GM18909 (cell line): ENCODE measurements around the gene GPR137.

Source experiments
- ATAC-seq: cut with Tn5 transposase; IDR thresholded peaks from one replicate; pipeline ENCODE4 v1.9.1; 2021; ENCODE audit warnings: mild to moderate bottlenecking; ENCODE audit not compliant: unreplicated experiment, poor library complexity

The GPR137 gene

GRCh38 chr11:64263021-64263946, 22.4 kb upstream of the GPR137 start:
- no peak for ATAC-seq

DNA sequence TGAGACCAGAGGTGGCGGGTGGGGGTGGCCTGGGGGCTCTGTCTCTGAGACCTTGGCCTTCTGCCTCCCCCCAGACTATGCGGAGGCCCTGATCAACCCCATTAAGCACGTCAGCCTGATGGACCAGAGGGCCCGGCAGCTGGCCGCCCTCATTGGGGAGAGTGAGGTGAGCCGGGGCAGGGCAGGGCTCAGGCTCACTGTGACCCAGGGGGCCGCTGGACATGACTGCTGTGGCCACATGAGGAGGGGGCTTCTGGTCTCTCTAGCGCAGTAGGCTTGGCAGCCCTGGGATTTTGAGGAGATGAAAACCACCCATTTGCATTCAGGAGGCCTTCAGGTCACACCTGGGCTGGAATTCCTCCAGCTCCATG, 21.7 kb upstream of the GPR137 start:
- ATAC-seq = no peak

DNA sequence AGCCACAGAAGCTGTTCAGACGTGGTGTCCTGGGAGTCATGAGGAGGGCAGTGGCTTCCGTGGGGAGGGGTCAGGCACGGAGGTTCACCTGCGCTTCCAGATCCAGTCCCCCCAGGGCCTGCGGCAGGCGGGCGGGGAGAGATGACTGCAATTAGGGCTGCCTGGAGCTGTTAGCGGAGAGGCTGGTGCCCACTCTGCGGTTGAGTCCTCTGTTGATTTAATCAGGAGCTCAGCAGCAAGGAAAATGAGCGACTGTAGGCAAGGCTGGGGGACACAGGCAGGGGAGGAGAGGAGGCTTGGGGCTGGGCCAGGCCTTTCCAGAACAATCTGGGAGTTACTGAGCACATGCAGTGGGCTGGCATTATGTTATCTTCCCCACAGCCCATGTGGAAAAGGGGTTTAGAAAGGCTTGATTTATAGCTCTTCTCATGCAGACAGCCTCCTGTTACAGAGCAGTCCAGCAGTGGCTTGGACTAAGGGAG, 21.2 kb upstream of the GPR137 start:
- ATAC-seq = no peak

DNA sequence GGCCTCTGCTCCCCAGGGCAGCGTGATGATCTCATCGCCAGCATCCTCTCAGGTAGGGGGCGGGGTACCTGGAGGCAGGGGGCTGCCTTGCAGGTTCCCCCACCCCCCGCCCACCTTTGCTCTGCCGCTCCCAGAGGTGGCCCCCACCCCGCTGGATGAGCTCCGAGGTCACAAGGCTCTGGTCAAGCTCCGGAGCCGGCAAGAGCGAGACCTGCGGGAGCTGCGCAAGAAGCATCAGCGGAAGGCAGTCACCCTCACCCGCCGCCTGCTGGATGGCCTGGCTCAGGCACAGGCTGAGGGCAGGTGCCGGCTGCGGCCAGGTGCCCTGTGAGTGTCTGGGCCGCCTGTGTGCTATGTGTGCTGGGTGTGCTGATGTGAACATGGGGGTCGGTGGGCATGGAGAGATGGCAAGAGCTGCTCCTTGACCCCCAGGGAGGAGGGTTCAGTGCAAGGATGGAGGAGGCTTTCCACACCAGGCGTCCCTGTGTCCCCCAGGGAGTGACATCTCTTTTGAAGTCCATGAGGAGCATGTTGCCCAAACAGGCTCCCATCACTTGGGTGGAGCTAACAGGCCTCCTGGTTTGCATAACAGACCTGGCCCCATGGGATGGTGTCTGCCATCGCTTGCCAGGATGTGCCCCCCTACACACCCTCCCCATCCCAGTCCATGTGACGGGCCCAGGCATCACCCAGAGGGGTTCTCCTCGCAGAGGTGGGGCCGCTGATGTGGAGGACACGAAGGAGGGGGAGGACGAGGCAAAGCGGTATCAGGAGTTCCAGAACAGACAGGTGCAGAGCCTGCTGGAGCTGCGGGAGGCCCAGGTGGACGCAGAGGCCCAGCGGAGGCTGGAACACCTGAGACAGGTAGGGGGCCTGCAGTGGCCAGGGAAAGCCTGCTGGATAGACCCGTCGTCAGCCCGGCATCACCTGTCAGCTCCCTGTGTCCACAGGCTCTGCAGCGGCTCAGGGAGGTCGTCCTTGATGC, 20.2 kb upstream of the GPR137 start:
- no peak for ATAC-seq

DNA sequence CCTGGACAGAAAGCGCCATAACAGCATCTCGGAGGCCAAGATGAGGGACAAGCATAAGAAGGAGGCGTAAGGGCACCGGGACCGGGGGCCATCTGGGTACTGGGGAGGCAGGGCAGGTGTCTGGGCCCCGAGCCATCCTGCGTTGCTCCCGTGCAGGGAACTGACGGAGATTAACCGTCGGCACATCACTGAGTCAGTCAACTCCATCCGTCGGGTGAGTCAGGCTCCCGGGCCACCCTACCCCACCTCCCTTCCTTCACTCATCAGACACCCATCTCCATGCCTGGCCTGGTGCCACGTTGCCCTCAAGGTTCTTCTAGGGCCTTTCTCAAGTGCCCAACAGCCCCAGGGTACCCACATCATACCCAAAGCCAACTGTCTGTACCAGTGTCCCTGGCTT, 19.3 kb upstream of the GPR137 start:
- no peak for ATAC-seq

GRCh38 chr11:64267207-64267945, 18.3 kb upstream of the GPR137 start:
- ATAC-seq = no peak

DNA sequence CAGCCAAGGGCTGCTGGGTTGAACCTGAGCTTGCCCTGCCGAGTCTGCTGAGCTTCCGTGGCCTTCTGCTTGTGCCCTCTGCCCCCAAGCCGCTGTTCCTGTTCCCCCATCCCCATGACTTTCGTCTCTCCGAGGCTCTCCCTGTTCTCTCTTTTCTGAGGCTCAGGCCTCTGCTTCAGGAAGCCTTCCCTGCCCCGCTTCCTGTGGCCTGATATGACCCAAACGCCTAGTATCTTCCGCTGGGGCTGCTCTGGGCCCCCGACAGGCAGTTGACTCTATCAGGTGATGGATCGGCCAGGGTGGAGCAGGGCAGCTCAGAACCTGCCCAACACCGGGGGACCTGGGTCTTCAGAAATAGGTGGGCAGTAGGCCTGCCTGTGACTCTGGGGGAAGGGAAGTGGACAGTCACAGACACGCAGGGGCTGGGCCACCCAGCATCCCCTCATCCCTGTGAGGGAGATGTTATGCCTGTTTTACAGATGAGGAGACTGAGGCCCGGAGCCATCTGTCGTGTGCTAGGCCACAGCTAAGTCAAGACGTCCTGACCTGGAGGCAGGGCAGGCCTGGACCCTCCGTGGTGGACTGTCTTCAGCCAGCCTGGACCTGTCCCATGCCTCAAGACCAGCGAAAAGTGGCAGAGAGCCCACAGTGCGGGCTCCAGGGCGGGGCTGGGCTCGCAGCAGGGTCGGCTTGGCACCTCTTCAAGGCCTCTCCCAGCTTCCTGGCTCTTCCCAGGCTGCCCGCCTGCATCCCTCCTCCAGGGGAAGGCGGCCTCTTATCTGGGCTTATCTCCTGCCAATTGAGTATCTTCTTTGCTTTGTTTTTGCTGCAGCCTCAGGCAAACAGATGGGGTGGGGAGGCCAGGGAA, 17.4 kb upstream of the GPR137 start:
- no peak for ATAC-seq

DNA sequence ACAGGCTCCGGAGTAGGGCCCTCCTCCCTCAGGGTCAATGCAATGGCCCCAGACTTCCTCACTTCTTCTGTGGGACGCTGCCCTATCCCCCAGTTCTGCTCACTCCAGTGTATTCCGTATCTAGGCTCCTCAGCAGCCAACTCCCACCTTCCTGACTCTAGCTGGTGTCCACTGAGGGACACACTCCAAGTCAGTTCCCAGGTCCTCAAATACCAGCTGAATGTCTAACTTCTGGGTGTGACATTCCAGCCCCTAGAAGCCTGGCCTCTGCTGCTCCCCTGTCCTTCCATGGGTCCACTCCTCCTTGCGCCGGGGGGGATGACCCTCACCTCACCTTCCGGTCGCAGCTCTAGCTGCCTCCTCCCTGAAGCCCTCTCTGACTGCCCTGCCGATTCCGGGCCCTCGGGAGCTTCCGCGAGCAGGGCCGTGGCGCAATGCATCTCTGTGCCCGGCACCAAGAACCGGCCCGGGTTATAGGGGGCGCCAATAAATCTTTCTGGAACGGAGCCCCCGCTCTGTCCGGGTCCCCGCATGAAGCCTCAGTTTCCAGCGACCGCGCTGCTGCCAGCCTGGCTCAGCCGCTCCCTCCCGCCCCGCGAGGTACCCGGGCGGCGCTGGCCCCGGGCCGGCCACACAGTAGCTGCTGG, 16.6 kb upstream of the GPR137 start:
- ATAC-seq = peak; percentile 16

GRCh38 chr11:64269540-64270220, 16.0 kb upstream of the GPR137 start:
- ATAC-seq = peak; percentile 70

GRCh38 chr11:64275031-64275800, 10.4 kb upstream of the GPR137 start:
- no peak for ATAC-seq

DNA sequence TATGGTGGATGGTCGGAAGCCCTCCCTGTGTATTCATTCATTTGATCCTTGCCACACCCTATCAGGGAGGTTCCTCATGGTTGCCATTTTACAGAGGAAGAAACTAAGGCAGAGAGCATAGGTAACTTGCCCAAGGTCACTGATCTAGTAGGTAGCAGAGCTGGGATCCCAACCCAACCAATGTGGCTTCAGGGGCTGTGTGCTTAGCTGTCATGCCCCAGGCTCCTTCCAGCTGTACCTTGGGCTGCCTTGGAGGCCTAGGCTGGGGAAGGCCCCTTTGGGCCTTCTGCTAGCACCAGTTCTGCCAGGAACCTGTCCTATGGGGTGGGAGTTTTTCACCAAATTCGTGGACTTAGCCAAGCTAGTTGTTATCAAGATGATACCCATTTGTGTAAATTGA, 9.8 kb upstream of the GPR137 start:
- no peak for ATAC-seq

DNA sequence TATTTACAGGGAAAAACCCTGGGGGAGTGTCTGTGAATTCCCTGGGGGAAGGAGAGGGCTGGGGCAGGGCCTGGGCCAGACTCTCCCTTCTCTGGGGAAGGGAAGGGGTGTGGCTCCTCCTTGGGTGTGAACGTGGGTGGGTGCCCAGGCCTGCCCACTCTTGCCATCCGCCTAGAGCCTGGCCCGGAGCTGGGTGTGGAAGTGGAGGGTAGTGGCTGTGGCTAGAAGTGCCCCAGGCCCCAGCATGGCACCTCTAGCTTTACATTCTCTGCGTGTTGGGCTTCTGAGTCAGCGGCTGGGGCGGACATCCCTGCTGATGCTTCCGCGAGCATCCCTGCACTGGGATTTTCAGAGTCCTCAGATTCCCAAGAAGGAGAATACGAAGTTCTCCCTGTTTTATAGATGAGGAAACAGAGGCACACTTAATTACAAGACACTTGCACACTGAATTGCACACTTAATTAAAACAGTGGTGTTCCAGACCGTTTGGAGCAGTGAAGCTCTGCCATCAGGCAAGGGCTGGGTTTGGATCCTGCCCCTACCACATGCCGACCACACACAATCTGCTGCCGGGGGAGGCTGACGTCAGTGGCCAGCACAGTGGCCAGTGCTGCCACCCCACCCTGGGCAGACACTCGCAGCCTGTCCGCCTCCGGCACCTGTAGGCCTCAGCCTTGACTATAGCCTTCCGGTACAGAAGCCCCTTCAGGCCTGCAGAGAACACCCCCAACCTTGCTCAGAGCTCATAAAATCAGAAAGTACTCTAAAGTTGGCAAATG, 8.8 kb upstream of the GPR137 start:
- no peak for ATAC-seq

DNA sequence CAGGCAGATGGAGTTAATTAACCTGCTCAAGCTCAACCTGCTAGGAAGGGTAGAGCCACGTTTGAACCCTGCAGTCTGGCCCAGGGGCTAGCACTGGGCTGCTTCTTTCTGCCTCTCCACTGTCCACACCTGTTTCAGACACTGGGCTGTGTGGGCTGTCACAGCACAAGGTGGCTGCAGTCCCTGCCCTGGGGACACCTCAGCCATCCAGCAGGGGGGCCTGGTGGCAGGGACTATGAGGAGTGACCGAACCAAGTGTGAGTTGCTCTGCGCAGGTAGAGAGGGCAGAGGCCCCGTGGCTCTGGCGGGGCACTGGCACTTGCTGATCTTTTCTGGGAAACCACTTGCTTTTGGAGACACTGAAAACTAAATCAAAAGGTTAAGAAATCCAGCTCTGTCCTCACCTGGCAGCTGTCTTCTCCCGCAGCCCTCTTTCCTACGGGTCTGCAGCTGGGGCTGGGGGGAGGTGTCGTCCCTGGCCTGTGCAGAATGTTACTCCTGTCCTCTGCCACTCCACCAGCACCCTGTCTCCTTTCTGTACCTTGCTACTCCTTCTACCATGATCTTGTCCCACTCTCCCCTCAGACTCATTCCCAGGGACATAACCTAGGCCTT, 7.0 kb upstream of the GPR137 start:
- no peak for ATAC-seq

GRCh38 chr11:64281957-64282770, 3.5 kb upstream of the GPR137 start:
- no peak for ATAC-seq

DNA sequence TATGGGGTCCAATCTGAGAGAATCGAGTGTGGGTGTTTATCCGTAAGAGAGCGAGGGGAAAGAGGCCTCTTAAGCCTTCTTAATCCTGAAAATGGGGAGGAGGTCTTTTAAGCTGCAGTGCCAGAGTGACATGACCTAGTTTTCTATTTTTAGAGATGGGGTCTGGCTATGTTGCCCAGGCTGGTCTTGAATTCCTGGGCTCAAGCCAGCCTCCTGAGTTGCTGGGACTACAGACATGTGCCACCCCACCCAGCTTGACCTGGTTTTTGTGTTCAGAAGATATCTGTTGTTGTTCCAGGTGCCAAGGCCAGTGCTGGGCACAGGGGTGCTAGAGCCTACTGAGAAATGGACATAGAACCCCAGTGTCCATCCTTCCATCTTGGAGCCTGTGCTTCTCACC, 2.6 kb upstream of the GPR137 start:
- no peak for ATAC-seq
